Esophagus (tissue), 2 donors: Measurements from ENCODE around the gene CALD1. TPM values are rescaled to one million over a fixed set of nuclear protein-coding genes. Genes with fewer than 3 reads are reported as not detected.
A peak's percentile ranks its signal among the peaks of the same experiment; 100 is the strongest.

Experiments used
- H3K27ac ChIP-seq, 2 donors: one replicate each; pipeline ENCODE4 v1.5.1; 2013; ENCODE audit warnings: low read depth in 2 of 2, mild to moderate bottlenecking in 2 of 2, inconsistent platforms in 1 of 2, low read length in 1 of 2, moderate library complexity in 1 of 2
- H3K27me3 ChIP-seq, 2 donors: one replicate each; pipeline ENCODE4 v1.6.1; 2013; ENCODE audit warnings: low read length in 2 of 2, control low read depth in 1 of 2, mild to moderate bottlenecking in 1 of 2; ENCODE audit not compliant: insufficient read depth in 2 of 2, control insufficient read depth in 1 of 2
- H3K36me3 ChIP-seq, 2 donors: one replicate each; pipeline ENCODE4 v1.6.1; 2013; ENCODE audit warnings: low read length in 1 of 2; ENCODE audit not compliant: control insufficient read depth in 2 of 2, insufficient read depth in 2 of 2
- H3K4me1 ChIP-seq, 2 donors: one replicate each; pipeline ENCODE4 v1.6.1; 2013; ENCODE audit warnings: low read length in 1 of 2; ENCODE audit not compliant: control insufficient read depth in 2 of 2, insufficient read depth in 2 of 2
- H3K4me3 ChIP-seq, 2 donors: one replicate each; pipeline ENCODE4 v1.5.1; 2013; ENCODE audit warnings: low read length in 2 of 2, mild to moderate bottlenecking in 2 of 2, low read depth in 1 of 2, moderate library complexity in 1 of 2
- H3K9me3 ChIP-seq, 2 donors: one replicate each; pipeline ENCODE4 v1.6.1; 2013; ENCODE audit warnings: mild to moderate bottlenecking in 2 of 2, low read depth in 1 of 2, low read length in 1 of 2, moderate library complexity in 1 of 2; ENCODE audit not compliant: control insufficient read depth in 2 of 2, insufficient read depth in 1 of 2
- WGBS, 2 donors: extraction: QIAGEN DNeasy Blood & Tissue Kit; methylation state at CpG; one replicate each; pipeline ENCODE4 v1.1.7; 2013; 5-methylcytosine and 5-hydroxymethylcytosine counted together
- polyA plus RNA-seq, 2 donors: library from polyadenylated mRNA; stranded (reverse); fragments of 200-250 nt; gene quantifications; one replicate each; pipeline ENCODE4 v1.2.3, GENCODE V29; 2013
- donor health status: healthy with polysubstance abuse.
- donor health status: Bipolar disorder and iron deficiency.

CALD1 gene
- polyA plus RNA-seq, 2 donors = 93.4 to 128 TPM

DNA sequence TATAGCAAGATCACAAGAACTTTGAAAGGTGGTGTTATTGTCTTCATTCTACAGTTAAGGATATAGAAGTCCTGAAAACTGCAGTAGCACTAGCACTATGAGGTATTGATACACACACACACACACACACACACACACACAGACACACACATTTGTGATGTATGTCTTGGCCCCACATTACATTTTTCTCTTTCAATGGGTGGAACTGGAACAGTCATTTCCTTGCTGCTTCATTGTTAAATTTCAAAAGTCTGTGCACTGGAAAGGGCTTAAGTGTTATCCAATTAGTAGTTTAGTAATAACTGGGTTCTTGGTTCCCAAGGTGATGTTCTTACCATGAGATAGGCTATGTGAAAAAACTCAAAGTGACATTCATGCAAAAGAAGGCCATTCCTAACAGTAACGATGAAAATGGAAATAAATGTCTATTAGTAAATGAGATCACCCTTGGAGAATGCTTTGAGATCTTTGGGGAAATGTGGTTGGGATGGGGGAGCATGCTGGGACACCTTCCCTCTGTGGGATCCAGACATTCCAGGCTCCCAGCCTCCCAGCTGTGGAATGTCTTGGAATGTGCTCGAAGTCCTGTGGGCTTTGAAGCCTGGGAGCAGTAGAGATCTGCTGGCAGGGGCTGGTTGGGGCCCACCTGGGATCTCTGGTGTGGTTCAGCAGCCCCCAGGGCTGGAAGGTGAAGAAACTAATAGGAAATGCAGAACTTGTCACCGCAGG, 37.4 kb upstream of the CALD1 start:
- Histone ChIP-seq H3K4me3 (no peak overlapping the region), H3K36me3 (no peaks in the 10 kb centered on the region), H3K27me3 (no peaks in the 10 kb centered on the region), H3K9me3 (no peaks in the 10 kb centered on the region), H3K4me1 (peaks cover 0 to 4% of the 10 kb centered on the region in 2 donors), H3K27ac (peak overlapping the region; percentile 38 to 40)
- WGBS, 2 donors = 50 to 51% methylated on average over 3 of the region's 3 CpGs

DNA sequence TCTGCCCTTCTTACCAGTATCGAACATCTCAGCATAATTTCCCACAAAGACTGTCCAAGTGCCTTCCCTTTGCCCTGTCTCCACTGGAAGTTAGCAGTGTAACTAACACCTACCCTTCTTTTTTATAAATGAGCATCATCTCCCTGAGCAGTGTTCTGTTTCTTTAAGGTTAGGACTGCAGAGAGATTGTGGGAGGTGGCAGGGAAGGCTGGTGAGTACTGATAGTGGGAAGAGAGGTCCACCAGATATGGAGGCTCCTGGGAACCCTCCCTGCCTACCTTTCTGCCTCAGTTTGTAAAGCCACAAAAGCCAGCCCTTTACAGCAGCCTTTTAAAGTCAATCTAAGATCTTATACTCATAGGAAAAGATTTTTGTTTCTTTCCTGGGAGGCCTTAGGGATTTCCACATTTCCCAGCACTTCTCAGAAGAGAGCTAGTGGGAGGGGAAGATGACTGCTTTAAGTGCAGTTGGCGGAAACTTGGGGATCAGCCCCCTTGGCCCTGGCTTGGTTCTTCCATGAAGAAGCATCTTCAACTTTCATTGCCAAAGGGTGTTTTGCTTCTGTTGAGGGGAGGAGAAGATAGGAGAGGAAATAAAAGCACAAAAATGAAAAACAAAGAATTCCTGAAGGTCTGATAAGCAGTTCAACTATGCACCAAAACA, 36.6 kb upstream of the CALD1 start:
- 38 to 40% methylated on average over 2 of the region's 2 CpGs for WGBS, 2 donors
- no peaks in the 10 kb centered on the region for H3K36me3 ChIP-seq
- no peak overlapping the region for H3K4me3 ChIP-seq
- no peaks in the 10 kb centered on the region for H3K27me3 ChIP-seq
- peak overlapping the region; percentile 40 to 52 for H3K27ac ChIP-seq
- H3K4me1 ChIP-seq = peaks cover 0 to 4% of the 10 kb centered on the region in 2 donors
- H3K9me3 ChIP-seq = no peaks in the 10 kb centered on the region

GRCh38 chr7:134744569-134744968, 34.9 kb upstream of the CALD1 start:
- Histone ChIP-seq H3K27me3 (no peaks in the 10 kb centered on the region), H3K36me3 (no peaks in the 10 kb centered on the region), H3K4me1 (peaks cover 0 to 4% of the 10 kb centered on the region in 2 donors), H3K9me3 (no peaks in the 10 kb centered on the region), H3K4me3 (no peak overlapping the region), H3K27ac (no peak overlapping the region)
- WGBS, 2 donors = 75 to 78% methylated on average over 3 of the region's 3 CpGs

DNA sequence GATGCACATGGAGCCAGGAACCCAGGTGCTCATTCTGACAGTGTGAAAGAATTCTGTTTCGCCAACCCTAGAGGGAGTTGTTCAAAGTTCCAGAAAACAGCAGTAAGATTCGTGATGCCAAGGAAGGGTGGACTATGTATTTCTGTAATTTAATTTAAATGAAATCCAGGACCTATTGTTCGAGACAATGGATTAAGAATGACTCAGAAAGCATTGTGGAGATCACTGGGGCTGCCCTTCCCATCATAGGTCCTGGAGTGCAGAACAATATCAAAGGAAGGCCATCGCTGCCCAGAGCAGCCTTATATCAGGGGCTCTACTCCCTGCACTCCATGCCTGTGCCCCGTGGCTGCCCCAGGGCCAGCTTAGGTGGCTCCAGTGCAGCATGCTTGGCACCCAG, 32.1 kb upstream of the CALD1 start:
- no peaks in the 10 kb centered on the region for H3K9me3 ChIP-seq
- 85 to 89% methylated on average over 5 of the region's 5 CpGs for WGBS, 2 donors
- H3K36me3 ChIP-seq = no peaks in the 10 kb centered on the region
- no peaks in the 10 kb centered on the region for H3K4me1 ChIP-seq
- H3K27me3 ChIP-seq = no peaks in the 10 kb centered on the region
- no peak overlapping the region for H3K27ac ChIP-seq
- no peak overlapping the region for H3K4me3 ChIP-seq

DNA sequence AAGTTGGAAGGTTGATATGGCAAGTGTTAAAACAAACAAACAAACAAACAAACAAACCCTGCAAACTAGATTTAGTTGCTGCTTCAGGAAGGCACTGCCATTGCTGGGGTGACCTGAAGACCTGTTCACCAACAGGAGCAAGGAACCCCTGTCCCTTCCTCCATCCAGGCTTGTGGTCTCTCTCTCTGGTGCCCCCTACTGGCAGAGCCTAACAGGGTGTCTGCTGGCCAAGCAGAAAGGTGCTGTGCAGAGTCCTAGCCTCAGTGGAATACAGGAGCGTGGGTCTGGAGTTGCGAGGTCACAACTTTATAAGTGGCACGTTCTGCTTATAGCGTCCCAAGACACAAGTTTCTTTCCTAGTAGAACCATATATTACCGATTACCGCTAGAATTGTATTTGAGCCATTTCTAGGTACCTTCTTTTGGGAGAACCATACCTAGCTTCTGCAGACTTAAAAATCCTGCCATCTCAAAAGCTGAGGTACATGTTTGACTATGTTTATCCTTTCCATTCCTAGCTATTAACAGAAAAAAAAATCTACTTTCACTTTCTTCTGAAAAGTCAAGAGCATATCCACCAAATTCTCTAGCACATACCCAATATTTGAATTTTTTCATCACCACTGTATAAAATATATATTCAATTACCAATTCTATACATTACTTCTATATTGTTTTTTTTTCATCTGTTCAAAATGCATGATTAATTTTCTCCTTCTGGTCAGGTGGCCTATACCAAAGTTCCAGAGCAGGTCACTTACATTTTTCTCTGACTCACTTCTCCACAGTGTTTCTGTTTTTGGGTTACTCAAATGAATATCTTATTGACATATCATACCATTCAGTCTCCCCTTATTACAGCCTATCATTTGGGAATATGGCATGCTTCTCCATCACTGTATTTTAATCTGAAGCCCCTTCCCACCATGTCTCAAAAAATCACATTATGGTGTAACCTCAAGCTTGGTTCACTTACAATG, 29.1 kb upstream of the CALD1 start:
- no peak overlapping the region for H3K27ac ChIP-seq
- 77 to 89% methylated on average over 6 of the region's 6 CpGs for WGBS, 2 donors
- no peaks in the 10 kb centered on the region for H3K27me3 ChIP-seq
- H3K4me3 ChIP-seq = no peak overlapping the region
- H3K36me3 ChIP-seq = no peaks in the 10 kb centered on the region
- no peaks in the 10 kb centered on the region for H3K9me3 ChIP-seq
- H3K4me1 ChIP-seq = no peaks in the 10 kb centered on the region

- Histone ChIP-seq H3K27me3 (no peaks in the 10 kb centered on the region), H3K27ac (no peak overlapping the region), H3K4me1 (no peaks in the 10 kb centered on the region), H3K4me3 (no peak overlapping the region), H3K36me3 (no peaks in the 10 kb centered on the region), H3K9me3 (no peaks in the 10 kb centered on the region)
- 34 to 43% methylated on average over 6 of the region's 6 CpGs for WGBS, 2 donors
Observed at GRCh38 chr7:134752006-134752760, 27.3 kb upstream of the CALD1 start.

DNA sequence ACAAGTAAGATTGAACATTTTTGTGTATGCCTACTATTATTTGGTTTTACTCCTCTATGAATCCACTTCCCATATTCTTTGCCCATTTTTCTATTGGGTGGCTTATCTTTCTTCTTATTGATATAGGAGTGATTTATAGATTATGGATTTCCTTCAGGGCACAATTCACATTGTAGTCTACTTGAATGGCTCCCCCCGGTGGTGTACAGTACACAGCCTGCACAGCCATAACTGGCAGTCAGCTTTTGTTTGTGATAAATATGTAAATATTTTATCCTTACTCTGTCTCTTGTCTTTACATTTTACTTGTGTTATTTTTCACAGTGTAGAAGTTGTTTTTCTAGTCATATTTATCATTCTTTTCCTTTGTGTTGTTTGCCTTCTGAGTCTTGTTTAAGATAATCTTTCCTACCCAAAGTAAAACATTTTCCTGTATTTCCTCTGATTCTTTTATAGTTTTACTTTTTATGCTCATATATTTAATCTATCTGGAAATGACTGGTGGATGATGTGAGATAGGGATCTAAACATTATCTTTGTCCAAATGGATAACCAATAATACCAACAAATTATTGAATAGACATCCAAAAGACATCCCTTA, 23.9 kb upstream of the CALD1 start:
- no peaks in the 10 kb centered on the region for H3K4me1 ChIP-seq
- 34 to 39% methylated on average over 1 of the region's 1 CpG for WGBS, 2 donors
- no peak overlapping the region for H3K27ac ChIP-seq

DNA sequence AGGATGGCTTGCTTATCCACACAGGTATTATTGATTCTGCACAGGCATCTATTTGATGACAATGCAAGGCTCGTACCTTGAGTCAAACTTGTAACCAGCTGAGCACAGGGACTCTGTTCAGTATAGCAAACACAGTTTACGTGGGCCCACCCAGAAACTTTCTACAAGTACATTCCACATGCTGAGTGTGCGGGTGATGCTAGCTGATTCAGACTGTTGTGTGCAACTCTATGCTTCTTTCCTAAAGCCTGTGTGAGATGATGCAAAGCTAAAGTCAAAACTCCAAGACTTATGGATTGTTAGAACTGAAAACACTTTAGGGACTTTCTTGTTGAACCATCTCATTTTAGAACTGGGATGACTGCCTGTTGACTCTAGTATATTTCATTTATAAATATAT, 21.5 kb upstream of the CALD1 start:
- Histone ChIP-seq H3K27me3 (no peaks in the 10 kb centered on the region), H3K27ac (no peak overlapping the region), H3K36me3 (no peaks in the 10 kb centered on the region), H3K4me1 (no peaks in the 10 kb centered on the region), H3K4me3 (no peak overlapping the region), H3K9me3 (no peaks in the 10 kb centered on the region)
- WGBS, 2 donors = 84 to 94% methylated on average over 3 of the region's 3 CpGs

More for the DNA sequence above, 23.9 kb upstream of the CALD1 start:
- H3K27me3 ChIP-seq = no peaks in the 10 kb centered on the region
- no peaks in the 10 kb centered on the region for H3K36me3 ChIP-seq
- no peaks in the 10 kb centered on the region for H3K9me3 ChIP-seq
- no peak overlapping the region for H3K4me3 ChIP-seq
